HepG2 (cell line): ENCODE results near the gene IL1RL2. TPM values are rescaled to one million over a fixed set of nuclear protein-coding genes. Genes with fewer than 3 reads are reported as not detected.

Source experiments
- ARNTL ChIP-seq: sonication (generic); formaldehyde crosslinking; IDR thresholded peaks from 2 replicates; pipeline ENCODE4 v1.4.0; 2020; ENCODE audit warnings: mild to moderate bottlenecking, missing genetic modification reagents
- ATF7-NPFF ChIP-seq: sonication (generic); formaldehyde crosslinking; IDR thresholded peaks from 2 replicates; pipeline ENCODE4 v1.8.1; 2023; ENCODE audit warnings: mild to moderate bottlenecking, low read depth, missing genetic modification reagents, moderate library complexity
- CEBPG ChIP-seq: IDR thresholded peaks from 2 replicates; pipeline ENCODE4 v1.6.1; 2016
- IKZF5 ChIP-seq: IDR thresholded peaks from 2 replicates; pipeline ENCODE4 v1.6.1; 2018; ENCODE audit warnings: missing genetic modification reagents, mild to moderate bottlenecking, missing compliant biosample characterization
- KLF12 ChIP-seq: sonication (generic); formaldehyde crosslinking; IDR thresholded peaks from 2 replicates; pipeline ENCODE4 v1.4.0; 2020; ENCODE audit warnings: missing genetic modification reagents, borderline replicate concordance
- MNT ChIP-seq: fragments of 450-650 bp; IDR thresholded peaks from 2 replicates; pipeline ENCODE4 v1.6.1; 2016
- MXD1 ChIP-seq: sonication (generic); formaldehyde crosslinking; IDR thresholded peaks from 2 replicates; pipeline ENCODE4 v1.4.0; 2020; ENCODE audit warnings: mild to moderate bottlenecking, missing genetic modification reagents
- NFRKB ChIP-seq: fragments of 450-650 bp; IDR thresholded peaks from 2 replicates; pipeline ENCODE4 v1.6.1; 2017
- POLR2G ChIP-seq: fragments of 200-400 bp; formaldehyde crosslinking; IDR thresholded peaks from 2 replicates; pipeline ENCODE4 v1.6.1; 2018; ENCODE audit warnings: mild to moderate bottlenecking, low read depth, low read length, moderate library complexity
- PRPF4 ChIP-seq: fragments of 200-400 bp; formaldehyde crosslinking; IDR thresholded peaks from 2 replicates; pipeline ENCODE4 v1.6.1; 2016; ENCODE audit warnings: low read length, low read depth; ENCODE audit not compliant: poor library complexity, severe bottlenecking
- REL ChIP-seq: sonication (generic); formaldehyde crosslinking; conservative IDR thresholded peaks from 2 replicates; pipeline ENCODE4 v1.8.0; 2022; ENCODE audit warnings: mild to moderate bottlenecking, missing genetic modification reagents, moderate library complexity
- SIN3A ChIP-seq: IDR thresholded peaks from 2 replicates; pipeline ENCODE4 v1.6.1; 2011; ENCODE audit warnings: low read depth, mild to moderate bottlenecking, control low read depth, low read length, borderline replicate concordance
- SIX4 ChIP-seq: sonication (generic); formaldehyde crosslinking; IDR thresholded peaks from 2 replicates; pipeline ENCODE4 v1.4.0; 2020; ENCODE audit warnings: missing genetic modification reagents
- SNAI1 ChIP-seq: sonication (generic); formaldehyde crosslinking; IDR thresholded peaks from 2 replicates; pipeline ENCODE4 v1.5.0; 2020; ENCODE audit warnings: mild to moderate bottlenecking, missing genetic modification reagents, borderline replicate concordance
- TEAD3 ChIP-seq: optimal IDR thresholded peaks from 2 replicates; pipeline ENCODE3; 2016; ENCODE audit warnings: borderline replicate concordance
- ZBTB34 ChIP-seq: sonication (generic); formaldehyde crosslinking; IDR thresholded peaks from 2 replicates; pipeline ENCODE4 v1.8.0; 2022; ENCODE audit warnings: mild to moderate bottlenecking, missing genetic modification reagents
- ZC3H13 ChIP-seq: sonication (generic); formaldehyde crosslinking; IDR thresholded peaks from 2 replicates; pipeline ENCODE4 v1.8.1; 2023; ENCODE audit warnings: mild to moderate bottlenecking, missing genetic modification reagents, moderate library complexity
- ZNF281 ChIP-seq: sonication (generic); formaldehyde crosslinking; IDR thresholded peaks from 2 replicates; pipeline ENCODE4 v1.4.0; 2020; ENCODE audit warnings: missing genetic modification reagents, borderline replicate concordance
- ZNF441 ChIP-seq: sonication (generic); formaldehyde crosslinking; IDR thresholded peaks from 2 replicates; pipeline ENCODE4 v1.7.0; 2021; ENCODE audit warnings: missing genetic modification reagents, borderline replicate concordance
- ZNF619 ChIP-seq: sonication (generic); formaldehyde crosslinking; IDR thresholded peaks from 2 replicates; pipeline ENCODE4 v1.4.0; 2020; ENCODE audit warnings: mild to moderate bottlenecking, missing genetic modification reagents
- ZNF841 ChIP-seq: sonication (generic); formaldehyde crosslinking; IDR thresholded peaks from 2 replicates; pipeline ENCODE4 v1.8.1; 2023; ENCODE audit warnings: missing genetic modification reagents, borderline replicate concordance
- polyA plus RNA-seq, 8 experiments: library from polyadenylated mRNA; depleted of rRNA in 3 of 8; stranded (reverse) in 7 of 8; unstranded in 1 of 8; fragments of >200 nt; fragmentation: Illumina TruSeq in 4 of 8; extraction: Trizol in 4 of 8; gene quantifications; 2 replicates each; pipeline versions ENCODE4 v1.2.1 to v1.2.3, GENCODE V29; 2011 to 2016; ENCODE audit warnings: low read depth in 4 of 8, missing spikeins in 1 of 8, mixed read lengths in 1 of 8; ENCODE audit not compliant: insufficient read depth in 1 of 8
- total RNA-seq, 5 experiments: library from RNA; depleted of rRNA; stranded (reverse); fragments of >200 nt; fragmentation: Illumina TruSeq; extraction: Trizol; gene quantifications; 2 replicates each; pipeline ENCODE4 v1.2.3, GENCODE V29; 2016; ENCODE audit warnings: low read depth in 1 of 5
- TF ChIP-seq, protein P1 (sequence below): sonication (generic); formaldehyde crosslinking; IDR thresholded peaks from 2 replicates; pipeline ENCODE4 v1.5.1; 2020; ENCODE audit warnings: mild to moderate bottlenecking, missing genetic modification reagents, moderate library complexity

The IL1RL2 gene
- total and polyA plus RNA-seq, 2 of the 13 experiments (the other 11 are each of a cell fraction or from before 2014, with no cell fraction given), result 0.03 TPM; not detected in 1

DNA sequence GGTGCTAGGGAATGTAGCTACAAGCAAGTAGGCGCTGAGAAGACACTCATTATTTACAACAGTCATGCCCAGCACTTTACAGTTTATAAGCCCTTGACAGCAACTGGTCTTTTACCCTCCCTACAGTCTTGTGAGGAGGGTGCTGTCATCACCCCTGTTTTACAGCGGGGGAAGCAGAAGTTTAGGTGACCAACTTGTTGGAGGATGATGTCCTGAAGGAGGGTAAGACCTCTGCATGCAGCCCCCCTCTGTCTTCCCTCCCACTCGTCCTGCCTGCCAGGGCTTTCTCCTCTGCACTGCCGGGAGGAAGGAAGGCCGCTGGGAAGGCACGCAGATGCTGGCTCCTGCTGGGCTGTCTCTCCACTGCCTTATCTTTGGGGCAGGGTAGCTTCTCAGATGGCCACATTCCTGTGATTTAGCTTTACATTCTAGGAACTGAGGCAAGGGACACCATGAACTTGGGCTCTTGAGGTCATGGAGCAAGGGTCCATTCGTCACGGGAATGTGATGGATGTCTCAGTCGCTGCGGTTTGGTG is 43.3 kb upstream of the IL1RL2 start (continued):
- TF ChIP-seq SIN3A, result peak; percentile 56; the same call in 1 of the 2 replicates
- no peak for TF ChIP-seq REL (CRISPR knock-in tag)
- TF ChIP-seq ZBTB34, result 0 out of 2 replicates have a peak, but pooled peaks have one; percentile 52
- no peak for TF ChIP-seq PRPF4
- no peak for TF ChIP-seq CEBPG (CRISPR knock-in tag)
- TF ChIP-seq NFRKB, result no peak
- 0 out of 2 replicates have a peak, but pooled peaks have one; percentile 31 for TF ChIP-seq ZNF441 (CRISPR knock-in tag)
- TF ChIP-seq SNAI1 (CRISPR knock-in tag), result no peak
- TF ChIP-seq MNT, result no peak
- TF ChIP-seq IKZF5 (CRISPR knock-in tag), result no peak
- TF ChIP-seq ZNF281 (CRISPR knock-in tag), result no peak
- no peak for TF ChIP-seq ZNF619 (CRISPR knock-in tag)
- peak; percentile 57; the same call in 1 of the 2 replicates for TF ChIP-seq ATF7-NPFF (CRISPR knock-in tag)
- TF ChIP-seq KLF12 (CRISPR knock-in tag), result no peak
- 0 out of 2 replicates have a peak, but pooled peaks have one; percentile 38 for TF ChIP-seq SIX4 (CRISPR knock-in tag)
- TF ChIP-seq TEAD3 (CRISPR knock-in tag), result peak; percentile 35
- no peak for TF ChIP-seq ZNF841
- no peak; the same call in 1 of the 2 replicates for TF ChIP-seq ARNTL
- peak; percentile 40; the same call in 1 of the 2 replicates for TF ChIP-seq POLR2G
- no peak for TF ChIP-seq MXD1 (CRISPR knock-in tag)
- TF ChIP-seq, protein P1, sequence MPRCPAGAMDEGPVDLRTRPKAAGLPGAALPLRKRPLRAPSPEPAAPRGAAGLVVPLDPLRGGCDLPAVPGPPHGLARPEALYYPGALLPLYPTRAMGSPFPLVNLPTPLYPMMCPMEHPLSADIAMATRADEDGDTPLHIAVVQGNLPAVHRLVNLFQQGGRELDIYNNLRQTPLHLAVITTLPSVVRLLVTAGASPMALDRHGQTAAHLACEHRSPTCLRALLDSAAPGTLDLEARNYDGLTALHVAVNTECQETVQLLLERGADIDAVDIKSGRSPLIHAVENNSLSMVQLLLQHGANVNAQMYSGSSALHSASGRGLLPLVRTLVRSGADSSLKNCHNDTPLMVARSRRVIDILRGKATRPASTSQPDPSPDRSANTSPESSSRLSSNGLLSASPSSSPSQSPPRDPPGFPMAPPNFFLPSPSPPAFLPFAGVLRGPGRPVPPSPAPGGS (CRISPR knock-in tag), result peak; percentile 24; the same call in 1 of the 2 replicates
- TF ChIP-seq ZC3H13 (CRISPR knock-in tag), result no peak
